Kidney (tissue), 14 donors: ENCODE results near the gene PPP4R3B. TPM values are rescaled to one million over a fixed set of nuclear protein-coding genes. Genes with fewer than 3 reads are reported as not detected.

Experiments
- DNase-seq, 5 donors: peaks; one replicate each; pipeline ENCODE4 v3.0.0-alpha.2; 2013 to 2020
- FAIRE-seq: peaks from 2 replicates; lab custom pipeline; 2012; peaks lifted over from hg19 to GRCh38; lab: Jason Lieb, UNC
- H3K27ac ChIP-seq, 2 donors: one replicate each; pipeline ENCODE4 v1.7.0; 2013; ENCODE audit warnings: low read depth in 2 of 2, low read length in 2 of 2, inconsistent platforms in 1 of 2
- H3K27me3 ChIP-seq: one replicate; pipeline ENCODE4 v1.7.1; 2013; ENCODE audit warnings: low read length, inconsistent platforms; ENCODE audit not compliant: control insufficient read depth, insufficient read depth
- H3K36me3 ChIP-seq, 3 donors: one replicate each; pipeline versions ENCODE4 v1.7.0 to v1.7.1; 2013; ENCODE audit warnings: low read length in 3 of 3, control low read depth in 1 of 3, inconsistent platforms in 1 of 3; ENCODE audit not compliant: insufficient read depth in 3 of 3, control insufficient read depth in 2 of 3
- H3K4me1 ChIP-seq, 3 donors: one replicate each; pipeline versions ENCODE4 v1.7.0 to v1.7.1; 2013; ENCODE audit warnings: low read length in 3 of 3, inconsistent platforms in 1 of 3, low read depth in 1 of 3; ENCODE audit not compliant: control insufficient read depth in 2 of 3, insufficient read depth in 2 of 3
- H3K4me3 ChIP-seq, 3 donors: one replicate each; pipeline versions ENCODE4 v1.7.0 to v1.8.1; 2013; ENCODE audit warnings: low read length in 3 of 3, control low read depth in 1 of 3, inconsistent platforms in 1 of 3
- H3K9ac ChIP-seq, 3 donors: one replicate each; pipeline versions ENCODE4 v1.7.0 to v1.7.1; 2013; ENCODE audit warnings: low read length in 3 of 3, control low read depth in 1 of 3, inconsistent platforms in 1 of 3
- H3K9me3 ChIP-seq, 3 donors: one replicate each; pipeline versions ENCODE4 v1.7.0 to v1.7.1; 2013; ENCODE audit warnings: low read length in 3 of 3, control low read depth in 1 of 3, inconsistent platforms in 1 of 3; ENCODE audit not compliant: control insufficient read depth in 2 of 3, insufficient read depth in 1 of 3
- CTCF ChIP-seq: IDR thresholded peaks from 3 replicates; pipeline ENCODE4 v1.5.1; 2012; ENCODE audit warnings: mild to moderate bottlenecking, moderate library complexity, borderline replicate concordance; ENCODE audit not compliant: insufficient read depth; ENCODE audit errors: extremely low read depth
- intact Hi-C: fragments of 100-400 bp; cut with DNase I; formaldehyde crosslinking; loops from one replicate; pipeline ENCODE4 v1.11.1; 2022
- polyA plus RNA-seq: library from polyadenylated mRNA; stranded (reverse); fragments of 350-450 nt; fragmentation: Illumina TruSeq; extraction: RNeasy Lipid Tissue Mini Kit (QIAGEN cat#74804); gene quantifications from one replicate; pipeline ENCODE4 v1.2.3, GENCODE V29; 2014; ENCODE audit warnings: low read depth, low replicate concordance; ENCODE audit not compliant: insufficient read depth
- total RNA-seq: library from RNA; stranded (reverse); fragmentation: NEBNext Ultra II Directional; extraction: Animal tissue kit (Norgen Biotek cat#: 25700); gene quantifications from one replicate; pipeline ENCODE4 v1.2.1, GENCODE V29; 2021
- donor health status: control.
- donor health status: control.
- donor health status: control.
- donor health status: control.
- donor health status: control.
- donor health status: DM: yes; HTN: yes; CAD: no.
- donor health status: Normal renal cell carcinoma (clear cell type).

Gene PPP4R3B
- total and polyA plus RNA-seq, 2 donors from 2014 or later: 24.0 to 66.0 TPM

- TF ChIP-seq CTCF: no peak
- H3K9ac ChIP-seq: no peak overlapping the region
- FAIRE-seq (no peak), DNase-seq (no peak)
- intact Hi-C loops: no loop called here
- H3K4me1 ChIP-seq: no peaks in the 10 kb centered on the region
- no peaks in the 10 kb centered on the region for H3K36me3 ChIP-seq
- H3K27me3 ChIP-seq: no peaks in the 10 kb centered on the region
- no peaks in the 10 kb centered on the region for H3K9me3 ChIP-seq
- H3K27ac ChIP-seq: no peak overlapping the region
- H3K4me3 ChIP-seq: no peak overlapping the region
These were observed 118.8 kb downstream of the PPP4R3B start for GRCh38 chr2:55498582-55498981.

Other genes starting within 250 kb of the PPP4R3B start
- 47.6 TPM for gene CCDC88A, start 197.8 kb downstream of the PPP4R3B start, total RNA-seq
- 8.2 TPM for gene CCDC88A, start 197.8 kb downstream of the PPP4R3B start, polyA plus RNA-seq
- 54.1 TPM for gene CFAP36, start 97.9 kb downstream of the PPP4R3B start, total RNA-seq
- gene CFAP36, start 97.9 kb downstream of the PPP4R3B start, polyA plus RNA-seq: 103 TPM
- gene PNPT1, start 76.2 kb upstream of the PPP4R3B start, total RNA-seq: 19.8 TPM
- gene PNPT1, start 76.2 kb upstream of the PPP4R3B start, polyA plus RNA-seq: 9.0 TPM